ENCODE results near the gene CELF4. TPM values are rescaled to one million over a fixed set of nuclear protein-coding genes. Genes with fewer than 3 reads are reported as not detected.

CELF4 gene
- total RNA-seq, 3 donors from 2014 or later (not counting 1 experiment from before 2014, with no cell fraction given): not detected

GRCh38 chr18:37435150-37435867 lies 130.3 kb downstream of the CELF4 start:
- no peak overlapping the region for H3K27ac Mint-ChIP-seq
- Histone ChIP-seq H3K4me1 (ENCODE audit: control insufficient read depth, insufficient read depth, low read length) (no peaks in the 10 kb centered on the region), H3K27ac (ENCODE audit: low read length) (no peak overlapping the region), H3K27me3 (ENCODE audit: control insufficient read depth, insufficient read depth, low read length) (no peaks in the 10 kb centered on the region), H3K36me3 (ENCODE audit: control insufficient read depth, insufficient read depth, low read length) (no peaks in the 10 kb centered on the region), H3K9me3 (ENCODE audit: control insufficient read depth, insufficient read depth, low read length) (no peaks in the 10 kb centered on the region), H3K4me3 (ENCODE audit: low read length) (no peak overlapping the region)
- ATAC-seq (no peak), DNase-seq (no peak)
- no peak for TF ChIP-seq CTCF (IDR thresholded peaks at IDR 0.05)
- H3K4me3 Mint-ChIP-seq: no peak overlapping the region
- H3K4me1 Mint-ChIP-seq: peaks cover 0 to 11% of the 10 kb centered on the region in 2 donors
- no peaks in the 10 kb centered on the region for H3K36me3 Mint-ChIP-seq
- intact Hi-C loops (cut with micrococcal nuclease): no loop called here
- WGBS (ENCODE audit: insufficient coverage): 63% methylated on average over 5 of the region's 5 CpGs
- H3K27me3 Mint-ChIP-seq (ENCODE audit: low read depth in 2 of 2): no peaks in the 10 kb centered on the region
- no peaks in the 10 kb centered on the region for H3K9me3 Mint-ChIP-seq

- Mint-ChIP-seq H3K27ac (no peak overlapping the region), H3K4me3 (no peak overlapping the region), H3K27me3 (ENCODE audit: low read depth in 2 of 2) (no peaks in the 10 kb centered on the region), H3K36me3 (no peaks in the 10 kb centered on the region), H3K4me1 (peaks cover 0 to 11% of the 10 kb centered on the region in 2 donors), H3K9me3 (no peaks in the 10 kb centered on the region)
- no peak for TF ChIP-seq CTCF (IDR thresholded peaks at IDR 0.05)
- 88% methylated on average over 12 of the region's 13 CpGs for WGBS (ENCODE audit: insufficient coverage)
- H3K27me3 ChIP-seq (ENCODE audit: control insufficient read depth, insufficient read depth, low read length): no peaks in the 10 kb centered on the region
- no peaks in the 10 kb centered on the region for H3K4me1 ChIP-seq (ENCODE audit: control insufficient read depth, insufficient read depth, low read length)
- H3K36me3 ChIP-seq (ENCODE audit: control insufficient read depth, insufficient read depth, low read length): no peaks in the 10 kb centered on the region
- DNase-seq: no peak
- H3K9me3 ChIP-seq (ENCODE audit: control insufficient read depth, insufficient read depth, low read length): no peaks in the 10 kb centered on the region
- H3K4me3 ChIP-seq (ENCODE audit: low read length): no peak overlapping the region
- ATAC-seq: no peak
- no peak overlapping the region for H3K27ac ChIP-seq (ENCODE audit: low read length)
- intact Hi-C loops (cut with micrococcal nuclease): no loop called here
Observed at GRCh38 chr18:37434161-37434860, 131.3 kb downstream of the CELF4 start.

- no peak overlapping the region for H3K4me3 ChIP-seq (ENCODE audit: low read length)
- H3K27ac Mint-ChIP-seq: no peak overlapping the region
- no peaks in the 10 kb centered on the region for H3K27me3 ChIP-seq (ENCODE audit: control insufficient read depth, insufficient read depth, low read length)
- no peaks in the 10 kb centered on the region for H3K9me3 Mint-ChIP-seq
- H3K36me3 ChIP-seq (ENCODE audit: control insufficient read depth, insufficient read depth, low read length): no peaks in the 10 kb centered on the region
- H3K27me3 Mint-ChIP-seq (ENCODE audit: low read depth in 2 of 2): no peaks in the 10 kb centered on the region
- H3K27ac ChIP-seq (ENCODE audit: low read length): no peak overlapping the region
- H3K4me1 ChIP-seq (ENCODE audit: control insufficient read depth, insufficient read depth, low read length): no peaks in the 10 kb centered on the region
- no peaks in the 10 kb centered on the region for H3K9me3 ChIP-seq (ENCODE audit: control insufficient read depth, insufficient read depth, low read length)
- H3K4me3 Mint-ChIP-seq: no peak overlapping the region
- WGBS (ENCODE audit: insufficient coverage): 87% methylated on average over 4 of the region's 7 CpGs
- DNase-seq: no peak
- no peak for TF ChIP-seq CTCF (IDR thresholded peaks at IDR 0.05)
- H3K36me3 Mint-ChIP-seq: no peaks in the 10 kb centered on the region
- peaks cover 0 to 11% of the 10 kb centered on the region in 2 donors for H3K4me1 Mint-ChIP-seq
- intact Hi-C loops (cut with micrococcal nuclease): no loop called here
- ATAC-seq: no peak
Observed at GRCh38 chr18:37432436-37433195, 133.0 kb downstream of the CELF4 start.
